Ectodermal cell (in vitro differentiated cells): Measurements from ENCODE around the gene HSD11B2.

ENCODE experiments used
- H3K27ac ChIP-seq: 2 replicates; pipeline ENCODE4 v1.7.0; 2013; ENCODE audit warnings: mild to moderate bottlenecking, low read depth, low read length; ENCODE audit not compliant: insufficient read depth, poor library complexity, severe bottlenecking
- H3K27me3 ChIP-seq: 2 replicates; pipeline ENCODE4 v1.7.0; 2013; ENCODE audit warnings: mild to moderate bottlenecking, low read length; ENCODE audit not compliant: insufficient read depth, control insufficient read depth, poor library complexity, severe bottlenecking
- H3K36me3 ChIP-seq: one replicate; pipeline ENCODE4 v1.7.0; 2013; ENCODE audit warnings: low read length; ENCODE audit not compliant: control insufficient read depth, insufficient read depth
- H3K4me1 ChIP-seq: one replicate; pipeline ENCODE4 v1.7.0; 2013; ENCODE audit warnings: low read length; ENCODE audit not compliant: control insufficient read depth, insufficient read depth
- H3K4me3 ChIP-seq: 2 replicates; pipeline ENCODE4 v1.7.0; 2013; ENCODE audit warnings: low read depth, low read length, control low read depth; ENCODE audit not compliant: insufficient read depth
- H3K9me3 ChIP-seq: 2 replicates; pipeline ENCODE4 v1.7.0; 2013; ENCODE audit warnings: mild to moderate bottlenecking, low read length, moderate library complexity; ENCODE audit not compliant: control insufficient read depth
- WGBS, 2 experiments: methylation state at CpG; one replicate each; pipeline ENCODE4 v1.1.7; 2013; ENCODE audit warnings: missing lambda C conversion rate in 2 of 2; 5-methylcytosine and 5-hydroxymethylcytosine counted together

Gene HSD11B2

DNA sequence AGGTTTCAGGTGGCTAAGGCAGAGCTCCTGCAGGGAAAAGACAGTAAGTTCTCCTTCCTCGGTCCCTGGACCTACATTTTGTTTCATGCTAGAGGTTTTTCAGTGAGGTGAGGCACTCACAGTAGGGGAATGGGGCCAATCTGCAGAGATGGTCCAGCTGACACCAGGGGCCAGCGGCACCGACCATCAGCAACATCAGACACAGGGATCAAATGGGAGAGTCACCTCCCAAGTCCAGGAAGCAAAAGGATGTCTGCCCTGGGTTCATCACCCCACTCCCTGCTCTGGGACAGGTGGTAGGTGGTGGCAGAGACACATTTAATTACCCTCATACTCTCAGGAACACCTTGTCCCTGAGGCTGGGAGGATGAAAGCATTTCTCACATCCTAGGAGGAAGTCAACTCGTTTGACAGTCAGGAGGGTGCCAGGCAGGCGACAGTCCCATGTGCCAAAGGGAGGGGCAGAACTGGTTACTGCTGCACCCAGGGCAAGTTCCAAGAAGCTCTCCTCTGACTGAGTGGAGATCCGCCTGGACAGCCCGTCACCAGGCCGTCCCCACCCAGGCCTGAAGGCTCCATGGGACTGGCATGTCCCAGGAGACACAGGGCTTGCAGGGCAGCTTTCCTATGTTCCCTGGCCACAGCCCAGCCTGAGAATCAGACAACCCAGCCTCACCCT, 30.8 kb downstream of the HSD11B2 start:
- Histone ChIP-seq H3K27me3 (no peaks in the 10 kb centered on the region), H3K9me3 (no peaks in the 10 kb centered on the region), H3K27ac (no peak overlapping the region), H3K4me3 (no peak overlapping the region), H3K4me1 (no peaks in the 10 kb centered on the region), H3K36me3 (no peaks in the 10 kb centered on the region)
- WGBS, 2 experiments, result 93 to 94% methylated on average over 8 of the region's 8 CpGs

DNA sequence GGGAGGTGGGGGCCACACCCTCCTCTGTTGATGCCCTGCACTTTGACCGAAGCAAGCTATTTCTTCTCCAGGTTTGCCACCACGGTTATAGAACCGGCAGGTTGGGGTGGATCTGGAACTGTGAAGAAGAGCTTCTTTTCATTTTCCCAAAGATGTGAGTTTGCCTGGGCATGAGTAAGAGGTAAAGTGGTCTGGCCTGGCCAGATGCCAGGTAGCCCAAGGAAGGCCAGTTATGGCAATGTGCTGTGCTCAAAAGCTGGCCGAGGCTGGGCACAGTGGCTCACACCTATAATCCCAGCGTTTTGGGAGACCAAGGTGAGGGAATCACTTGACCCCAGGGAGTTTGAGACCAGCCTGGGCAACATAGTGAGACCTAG, 31.3 kb downstream of the HSD11B2 start:
- H3K4me3 ChIP-seq, result no peak overlapping the region
- no peaks in the 10 kb centered on the region for H3K36me3 ChIP-seq
- H3K4me1 ChIP-seq, result no peaks in the 10 kb centered on the region
- no peak overlapping the region for H3K27ac ChIP-seq
- no peaks in the 10 kb centered on the region for H3K27me3 ChIP-seq
- no peaks in the 10 kb centered on the region for H3K9me3 ChIP-seq
- 94 to 98% methylated on average over 5 of the region's 5 CpGs for WGBS, 2 experiments

GRCh38 chr16:67463059-67463458, 32.1 kb downstream of the HSD11B2 start:
- H3K4me3 ChIP-seq, result no peak overlapping the region
- H3K36me3 ChIP-seq, result no peaks in the 10 kb centered on the region
- WGBS, 2 experiments, result 88 to 93% methylated on average over 5 of the region's 5 CpGs
- no peak overlapping the region for H3K27ac ChIP-seq
- no peaks in the 10 kb centered on the region for H3K4me1 ChIP-seq
- no peaks in the 10 kb centered on the region for H3K27me3 ChIP-seq
- H3K9me3 ChIP-seq, result no peaks in the 10 kb centered on the region

DNA sequence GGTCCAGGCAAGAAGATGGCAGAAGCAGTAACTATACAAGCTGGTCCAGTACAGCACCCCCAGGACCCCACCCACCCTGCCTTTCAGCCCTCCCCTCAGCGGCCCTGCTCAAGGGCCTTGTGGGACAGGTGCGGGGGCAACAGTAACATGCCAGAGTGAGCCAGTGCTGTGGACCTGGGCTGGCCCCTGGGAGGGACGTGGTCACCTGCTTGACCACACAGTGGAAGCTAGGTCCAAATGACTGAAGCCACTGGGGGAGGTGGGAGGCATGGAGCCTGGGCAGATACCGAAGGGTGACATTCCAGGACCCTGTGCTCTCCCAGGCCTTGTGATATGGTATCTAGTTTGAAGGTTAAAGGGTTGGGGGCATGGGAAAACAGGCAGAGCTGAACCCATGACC, 32.8 kb downstream of the HSD11B2 start:
- Histone ChIP-seq H3K9me3 (no peaks in the 10 kb centered on the region), H3K36me3 (no peaks in the 10 kb centered on the region), H3K27me3 (no peaks in the 10 kb centered on the region), H3K27ac (no peak overlapping the region), H3K4me3 (no peak overlapping the region), H3K4me1 (no peaks in the 10 kb centered on the region)
- WGBS, 2 experiments, result 94 to 95% methylated on average over 4 of the region's 4 CpGs

DNA sequence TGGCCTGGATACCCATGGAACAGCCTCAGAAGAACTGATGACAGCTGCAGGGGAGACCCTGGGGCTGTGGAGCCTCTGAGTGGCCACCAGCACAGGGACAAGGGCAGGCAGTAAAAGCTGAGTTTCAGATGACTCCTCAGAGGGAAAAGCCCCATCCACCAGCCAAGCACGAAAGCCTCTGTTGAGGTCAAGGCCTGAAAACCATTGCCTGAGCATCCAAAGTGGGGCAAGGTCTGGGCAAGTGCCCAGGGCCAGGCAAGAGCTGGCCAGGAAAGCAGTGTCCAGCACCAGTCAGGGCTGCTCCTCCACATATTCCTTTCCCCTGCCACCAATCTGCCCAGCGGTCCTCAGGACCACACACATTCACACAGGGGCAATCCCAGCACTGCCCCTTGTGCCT, 33.6 kb downstream of the HSD11B2 start:
- no peaks in the 10 kb centered on the region for H3K9me3 ChIP-seq
- H3K27me3 ChIP-seq, result no peaks in the 10 kb centered on the region
- WGBS, 2 experiments, result 88 to 90% methylated on average over 2 of the region's 2 CpGs
- no peak overlapping the region for H3K4me3 ChIP-seq
- no peaks in the 10 kb centered on the region for H3K4me1 ChIP-seq
- no peaks in the 10 kb centered on the region for H3K36me3 ChIP-seq
- no peak overlapping the region for H3K27ac ChIP-seq

DNA sequence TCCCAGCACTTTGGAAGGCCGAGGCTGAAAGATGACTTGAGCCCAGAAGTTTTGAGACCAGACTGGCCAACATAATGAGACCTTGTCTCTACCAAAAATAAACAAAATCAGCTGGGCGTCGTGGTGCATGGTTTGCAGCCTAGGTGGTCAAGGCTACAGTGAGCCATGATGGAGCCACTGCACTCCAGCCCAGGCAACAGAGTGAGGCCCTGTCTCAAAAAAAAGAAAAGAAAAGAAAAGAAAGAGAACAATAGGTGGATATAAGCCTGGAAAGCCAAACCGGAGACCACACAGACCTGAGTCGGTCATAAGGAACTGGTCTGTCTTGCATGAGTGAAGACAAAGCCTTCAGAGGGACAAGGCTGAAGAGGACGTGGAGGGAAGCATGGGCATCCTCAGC, 35.7 kb downstream of the HSD11B2 start:
- H3K4me3 ChIP-seq, result no peak overlapping the region
- H3K36me3 ChIP-seq, result no peaks in the 10 kb centered on the region
- H3K27ac ChIP-seq, result no peak overlapping the region
- no peaks in the 10 kb centered on the region for H3K27me3 ChIP-seq
- WGBS, 2 experiments, result 82 to 86% methylated on average over 6 of the region's 6 CpGs
- no peaks in the 10 kb centered on the region for H3K9me3 ChIP-seq
- no peaks in the 10 kb centered on the region for H3K4me1 ChIP-seq

DNA sequence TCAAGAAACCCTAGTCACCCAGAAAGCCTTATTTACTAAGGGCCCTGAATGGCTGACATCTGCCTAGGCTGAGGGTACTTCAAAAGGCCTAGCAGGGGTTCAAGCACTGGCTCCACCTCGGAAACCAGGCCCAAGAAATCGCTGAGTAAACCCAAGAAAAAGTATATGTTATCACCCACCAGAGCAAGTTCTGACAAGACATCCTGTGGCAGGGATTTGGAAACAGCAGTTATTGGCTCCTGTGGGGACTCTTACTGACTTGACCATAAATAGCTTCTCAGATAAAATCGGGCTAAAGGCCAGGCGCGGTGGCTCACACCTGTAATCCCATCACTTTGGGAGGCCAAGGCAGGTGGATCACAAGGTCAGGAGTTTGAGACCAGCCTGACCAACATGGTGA, 37.8 kb downstream of the HSD11B2 start:
- H3K27ac ChIP-seq, result no peak overlapping the region
- no peaks in the 10 kb centered on the region for H3K36me3 ChIP-seq
- no peak overlapping the region for H3K4me3 ChIP-seq
- WGBS, 2 experiments, result 87 to 93% methylated on average over 5 of the region's 5 CpGs
- no peaks in the 10 kb centered on the region for H3K9me3 ChIP-seq
- H3K27me3 ChIP-seq, result no peaks in the 10 kb centered on the region
- no peaks in the 10 kb centered on the region for H3K4me1 ChIP-seq

DNA sequence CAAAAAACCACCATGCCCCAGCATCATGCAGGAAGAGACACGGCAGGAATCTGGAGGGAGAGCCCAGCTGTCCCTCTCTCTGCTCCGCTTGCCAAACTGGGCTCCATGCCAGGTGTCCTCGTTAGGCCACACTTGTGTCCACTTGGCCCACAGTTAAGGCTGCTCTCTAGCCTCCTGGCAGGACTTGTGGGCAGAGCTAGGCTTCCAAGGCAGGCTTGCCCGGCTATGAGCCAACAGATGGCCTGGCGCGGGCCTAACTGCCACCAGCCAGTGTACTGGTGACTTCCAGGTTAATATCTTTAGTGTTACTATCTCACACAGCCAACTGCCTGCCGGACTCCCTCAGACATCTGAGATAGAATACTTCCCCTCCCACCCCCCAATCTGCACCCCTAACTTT, 39.4 kb downstream of the HSD11B2 start:
- H3K4me3 ChIP-seq, result no peak overlapping the region
- H3K36me3 ChIP-seq, result no peaks in the 10 kb centered on the region
- H3K4me1 ChIP-seq, result no peaks in the 10 kb centered on the region
- no peaks in the 10 kb centered on the region for H3K9me3 ChIP-seq
- 92 to 96% methylated on average over 7 of the region's 7 CpGs for WGBS, 2 experiments
- H3K27me3 ChIP-seq, result no peaks in the 10 kb centered on the region
- H3K27ac ChIP-seq, result no peak overlapping the region

- no peaks in the 10 kb centered on the region for H3K36me3 ChIP-seq
- H3K4me3 ChIP-seq, result no peak overlapping the region
- H3K27ac ChIP-seq, result no peak overlapping the region
- WGBS, 2 experiments, result 89 to 93% methylated on average over 6 of the region's 6 CpGs
- H3K4me1 ChIP-seq, result no peaks in the 10 kb centered on the region
- H3K9me3 ChIP-seq, result no peaks in the 10 kb centered on the region
- H3K27me3 ChIP-seq, result no peaks in the 10 kb centered on the region
Observed at GRCh38 chr16:67471758-67472384, 41.0 kb downstream of the HSD11B2 start.

DNA sequence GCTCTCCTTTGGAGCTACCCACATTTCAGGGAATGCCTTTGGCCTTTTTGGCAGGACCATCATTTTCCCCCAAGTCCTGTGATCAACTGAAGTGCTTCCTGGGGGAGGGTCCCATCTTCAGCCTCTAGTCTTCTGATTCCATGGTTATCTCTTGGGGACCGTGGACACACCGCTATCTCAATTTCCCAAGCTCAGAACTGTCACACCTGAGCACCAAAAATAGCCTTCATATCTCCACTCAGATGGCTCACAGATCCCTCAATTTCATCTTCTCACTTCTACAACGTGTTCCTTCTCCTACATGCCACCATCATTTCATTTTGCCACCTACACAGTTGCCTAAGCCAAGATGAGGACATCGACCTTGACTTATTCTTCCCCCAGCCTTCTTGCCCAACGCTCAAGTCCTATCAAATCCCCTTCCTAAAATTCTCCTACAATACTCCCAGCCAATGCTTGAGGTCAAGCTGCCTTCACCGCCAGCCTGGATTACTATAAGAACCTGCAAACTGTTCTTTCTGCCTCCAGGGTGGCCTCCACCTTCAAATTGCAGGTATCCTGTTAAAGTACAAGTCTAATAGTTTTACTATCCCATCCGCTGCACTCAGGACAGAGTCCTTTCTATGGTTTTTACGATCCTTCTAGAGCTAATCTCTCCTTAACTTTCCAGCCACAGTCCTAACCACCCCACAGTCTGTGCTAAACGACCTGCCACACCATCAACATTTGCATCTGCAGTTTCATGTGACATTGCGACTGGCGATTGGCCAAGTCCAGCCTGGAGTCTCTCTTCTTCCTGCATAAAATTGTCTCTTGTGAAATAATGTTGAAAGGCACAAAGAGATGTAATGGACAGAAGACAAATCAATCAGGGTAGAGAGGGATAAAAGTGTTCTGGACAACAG, 43.9 kb downstream of the HSD11B2 start:
- Histone ChIP-seq H3K27ac (no peak overlapping the region), H3K4me1 (no peaks in the 10 kb centered on the region), H3K4me3 (no peak overlapping the region), H3K36me3 (no peaks in the 10 kb centered on the region), H3K27me3 (no peaks in the 10 kb centered on the region), H3K9me3 (no peaks in the 10 kb centered on the region)
- WGBS, 2 experiments, result 92 to 95% methylated on average over 11 of the region's 11 CpGs
